ENCODE results near the gene GNAZ. TPM values are rescaled to one million over a fixed set of nuclear protein-coding genes. Genes with fewer than 3 reads are reported as not detected.

Gene GNAZ
- total and polyA plus RNA-seq, 3 donors from 2014 or later = 13.7 to 20.2 (median 15.1) TPM

- peaks cover 13% of the 10 kb centered on the region for H3K4me1 ChIP-seq
- H3K27ac ChIP-seq = no peak overlapping the region
- intact Hi-C loops (cut with DNase I; ENCODE audit: low total_unique reads) = no loop called here
These were observed 1.1 kb downstream of the GNAZ start for GRCh38 chr22:23071230-23072076.

GRCh38 chr22:23072077-23072910, 2.0 kb downstream of the GNAZ start:
- H3K4me1 ChIP-seq = peaks cover 13% of the 10 kb centered on the region
- H3K9me3 ChIP-seq = no peaks in the 10 kb centered on the region
- H3K27me3 ChIP-seq = no peaks in the 10 kb centered on the region
- no peak for TF ChIP-seq POLR2A (IDR thresholded peaks at IDR 0.05)
- TF ChIP-seq, protein P1, sequence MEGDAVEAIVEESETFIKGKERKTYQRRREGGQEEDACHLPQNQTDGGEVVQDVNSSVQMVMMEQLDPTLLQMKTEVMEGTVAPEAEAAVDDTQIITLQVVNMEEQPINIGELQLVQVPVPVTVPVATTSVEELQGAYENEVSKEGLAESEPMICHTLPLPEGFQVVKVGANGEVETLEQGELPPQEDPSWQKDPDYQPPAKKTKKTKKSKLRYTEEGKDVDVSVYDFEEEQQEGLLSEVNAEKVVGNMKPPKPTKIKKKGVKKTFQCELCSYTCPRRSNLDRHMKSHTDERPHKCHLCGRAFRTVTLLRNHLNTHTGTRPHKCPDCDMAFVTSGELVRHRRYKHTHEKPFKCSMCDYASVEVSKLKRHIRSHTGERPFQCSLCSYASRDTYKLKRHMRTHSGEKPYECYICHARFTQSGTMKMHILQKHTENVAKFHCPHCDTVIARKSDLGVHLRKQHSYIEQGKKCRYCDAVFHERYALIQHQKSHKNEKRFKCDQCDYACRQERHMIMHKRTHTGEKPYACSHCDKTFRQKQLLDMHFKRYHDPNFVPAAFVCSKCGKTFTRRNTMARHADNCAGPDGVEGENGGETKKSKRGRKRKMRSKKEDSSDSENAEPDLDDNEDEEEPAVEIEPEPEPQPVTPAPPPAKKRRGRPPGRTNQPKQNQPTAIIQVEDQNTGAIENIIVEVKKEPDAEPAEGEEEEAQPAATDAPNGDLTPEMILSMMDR (IDR thresholded peaks at IDR 0.05) = no peak
- intact Hi-C loops (cut with DNase I; ENCODE audit: low total_unique reads) = no loop called here
- no peak for DNase-seq
- no peak overlapping the region for H3K4me3 ChIP-seq
- no peaks in the 10 kb centered on the region for H3K36me3 ChIP-seq (ENCODE audit: low read depth, missing control alignments)
- 86 to 93% methylated on average over 11 of the region's 11 CpGs for WGBS, 2 donors
- no peak overlapping the region for H3K27ac ChIP-seq

More at GRCh38 chr22:23071230-23072076, 1.1 kb downstream of the GNAZ start:
- H3K36me3 ChIP-seq (ENCODE audit: low read depth, missing control alignments) = no peaks in the 10 kb centered on the region
- TF ChIP-seq, protein P1 (IDR thresholded peaks at IDR 0.05) = no peak
- TF ChIP-seq POLR2A (IDR thresholded peaks at IDR 0.05) = no peak
- DNase-seq = no peak
- peak overlapping the region; percentile 58 to 63 for H3K4me3 ChIP-seq
- no peaks in the 10 kb centered on the region for H3K27me3 ChIP-seq
- WGBS, 2 donors = 72 to 73% methylated on average over 15 to 29 of the region's 29 CpGs
- H3K9me3 ChIP-seq = no peaks in the 10 kb centered on the region

GRCh38 chr22:23072911-23073491, 2.7 kb downstream of the GNAZ start:
- Histone ChIP-seq H3K27ac (no peak overlapping the region), H3K27me3 (no peaks in the 10 kb centered on the region), H3K4me1 (peaks cover 13% of the 10 kb centered on the region), H3K9me3 (no peaks in the 10 kb centered on the region), H3K4me3 (no peak overlapping the region), H3K36me3 (ENCODE audit: low read depth, missing control alignments) (no peaks in the 10 kb centered on the region)
- WGBS, 2 donors = 92 to 99% methylated on average over 7 to 11 of the region's 11 CpGs
- TF ChIP-seq, protein P1 (IDR thresholded peaks at IDR 0.05) = no peak
- no peak for TF ChIP-seq POLR2A (IDR thresholded peaks at IDR 0.05)
- no peak for DNase-seq
- intact Hi-C loops (cut with DNase I; ENCODE audit: low total_unique reads) = no loop called here

DNA sequence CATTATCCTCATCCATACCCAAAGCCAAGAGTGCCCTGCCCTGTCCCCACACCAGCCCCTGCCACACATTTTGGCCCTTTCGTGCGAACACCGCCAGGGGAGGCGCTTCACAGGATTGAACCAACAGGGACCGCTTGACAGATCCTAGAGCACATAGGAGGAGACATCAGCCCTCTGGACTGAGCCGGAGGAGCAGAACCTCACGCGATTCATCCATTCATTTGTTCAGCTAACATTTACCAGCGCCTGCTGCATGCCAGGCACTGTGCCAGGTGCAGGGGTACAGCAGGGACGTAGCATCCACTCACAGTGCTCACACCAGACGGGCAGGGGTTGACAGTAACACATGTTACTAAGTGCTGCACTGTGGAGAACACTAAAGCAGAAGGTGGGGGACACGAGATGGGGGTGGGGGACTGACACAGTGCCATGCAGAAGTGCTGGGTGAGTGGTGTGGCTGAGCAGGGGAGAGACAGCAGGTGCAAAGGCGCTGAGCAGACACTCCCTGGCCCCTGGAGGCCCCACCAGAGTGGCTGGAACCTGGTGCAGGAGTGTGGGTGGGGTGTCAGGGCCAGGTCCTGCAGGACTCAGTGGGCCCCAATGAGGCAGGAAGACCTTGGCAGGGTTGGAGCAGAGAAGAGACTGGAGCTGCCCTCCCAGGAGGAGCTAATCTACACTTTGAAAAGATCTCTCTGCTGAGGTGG, 3.4 kb downstream of the GNAZ start:
- Histone ChIP-seq H3K9me3 (no peaks in the 10 kb centered on the region), H3K36me3 (ENCODE audit: low read depth, missing control alignments) (no peaks in the 10 kb centered on the region), H3K4me1 (peaks cover 13% of the 10 kb centered on the region), H3K27ac (no peak overlapping the region), H3K4me3 (no peak overlapping the region), H3K27me3 (no peaks in the 10 kb centered on the region)
- DNase-seq = no peak
- 92 to 96% methylated on average over 10 to 13 of the region's 13 CpGs for WGBS, 2 donors
- TF ChIP-seq POLR2A (IDR thresholded peaks at IDR 0.05) = no peak
- TF ChIP-seq, protein P1 (IDR thresholded peaks at IDR 0.05) = no peak
- intact Hi-C loops (cut with DNase I; ENCODE audit: low total_unique reads) = no loop called here

Data from testis (tissue), 3 donors.